ENCODE measurements around the gene NKD2.
"Not testable (repeated sequence)": the region's sequence is repeated elsewhere in the genome, so short reads cannot be mapped to it uniquely, and the experiment has no call there.

NKD2 gene

DNA sequence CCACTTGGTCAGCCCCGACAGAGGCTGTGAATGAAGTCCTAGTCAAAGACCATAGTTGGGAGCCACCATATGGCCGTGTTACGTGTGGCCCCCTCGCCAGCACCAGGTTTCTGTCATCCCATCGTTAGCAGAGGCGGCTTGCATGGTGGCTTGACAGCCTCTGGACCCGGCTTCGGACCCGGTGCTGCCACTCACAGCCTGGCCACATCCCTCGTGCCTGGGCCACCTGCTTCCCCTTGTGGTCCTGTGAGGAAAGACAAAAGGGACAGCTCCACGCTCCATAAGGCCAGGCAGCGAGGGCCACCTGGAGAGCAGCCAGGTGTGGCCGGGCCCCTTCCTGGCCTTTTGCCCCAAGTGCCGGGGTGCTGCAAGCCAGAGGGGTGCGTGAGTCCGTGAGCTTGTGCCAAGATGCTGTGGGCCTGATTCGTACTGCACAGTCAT, 6.2 kb downstream of the NKD2 start:
- DNase-seq, result no peak

DNA sequence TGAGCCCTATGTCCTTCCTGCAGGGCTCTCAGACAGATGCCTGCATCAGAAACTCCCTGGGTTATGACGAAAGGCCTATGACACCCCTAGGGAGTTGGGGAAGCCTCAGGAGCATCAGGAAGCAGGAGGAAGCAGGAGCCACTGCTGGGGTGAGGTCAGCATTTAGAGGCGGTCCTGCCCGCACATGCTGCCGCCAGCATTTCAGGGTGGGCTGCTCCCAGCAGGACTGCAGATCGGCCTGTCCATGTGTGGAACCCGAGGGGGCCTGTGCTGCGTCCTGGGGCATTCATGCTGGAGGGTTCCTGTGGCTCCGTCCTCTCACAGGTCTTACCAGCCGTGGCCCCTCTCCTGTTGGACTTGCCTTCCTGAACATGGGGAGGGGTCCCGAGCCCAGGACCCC, 6.9 kb downstream of the NKD2 start:
- no peak for DNase-seq

DNA sequence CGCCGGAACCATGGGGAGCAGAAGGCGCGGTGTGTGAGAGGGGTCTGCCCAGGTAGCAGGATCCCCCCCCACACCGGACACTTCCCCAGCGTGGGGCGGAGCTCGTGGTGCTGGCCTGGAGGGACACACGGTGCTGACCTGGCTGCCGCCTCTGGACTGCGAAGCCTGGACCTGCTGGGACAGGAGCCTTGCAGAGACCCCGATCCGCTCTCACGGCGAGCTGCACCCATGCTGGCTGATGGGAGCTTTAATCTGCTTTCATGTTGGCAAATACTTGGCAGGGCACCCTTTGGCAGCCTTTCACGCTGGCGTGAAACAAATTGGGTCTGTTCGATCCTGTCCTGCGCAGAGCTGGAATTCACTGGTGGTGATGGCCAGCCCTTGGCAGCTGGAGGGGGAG, 7.4 kb downstream of the NKD2 start:
- DNase-seq, result no peak

DNA sequence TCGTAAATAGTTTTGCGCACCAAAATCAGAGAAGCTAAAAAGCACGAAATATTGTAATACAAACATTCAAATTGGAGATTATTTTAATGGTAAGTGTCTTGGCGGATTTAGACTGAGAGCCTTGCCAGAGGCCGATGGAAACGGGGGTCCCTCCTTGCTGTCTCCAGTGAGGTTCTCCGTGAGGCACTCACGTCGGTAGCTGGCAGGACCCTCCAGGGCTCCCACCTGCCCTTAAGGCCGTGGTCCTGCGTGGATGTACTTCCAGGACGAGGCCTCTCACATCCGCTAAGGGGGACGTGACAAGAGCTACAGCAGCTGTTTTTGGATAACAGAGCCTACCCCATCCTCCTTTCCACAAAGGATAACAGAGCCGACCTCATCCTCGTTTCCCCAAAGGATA, 7.9 kb downstream of the NKD2 start:
- DNase-seq, result no peak

DNA sequence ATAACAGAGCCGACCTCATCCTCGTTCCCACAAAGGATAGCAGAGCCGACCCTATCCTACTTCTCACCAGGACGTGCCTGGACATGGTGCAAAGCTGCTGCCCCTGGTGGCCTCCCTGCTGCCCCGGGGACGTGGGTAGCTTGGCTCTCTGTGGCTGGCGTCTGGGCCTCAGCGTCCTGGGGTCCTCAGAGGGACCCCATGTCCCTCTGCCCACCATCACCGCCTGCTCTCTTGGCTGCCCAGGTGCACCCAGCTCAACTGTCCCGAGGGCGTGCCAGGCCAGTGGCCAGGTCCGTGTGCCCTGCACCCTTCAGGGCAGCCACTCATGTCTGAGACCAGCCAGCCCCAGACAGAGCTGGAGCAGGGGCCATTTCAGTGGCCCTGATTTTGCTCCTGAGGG, 8.5 kb downstream of the NKD2 start:
- DNase-seq, result no peak

DNA sequence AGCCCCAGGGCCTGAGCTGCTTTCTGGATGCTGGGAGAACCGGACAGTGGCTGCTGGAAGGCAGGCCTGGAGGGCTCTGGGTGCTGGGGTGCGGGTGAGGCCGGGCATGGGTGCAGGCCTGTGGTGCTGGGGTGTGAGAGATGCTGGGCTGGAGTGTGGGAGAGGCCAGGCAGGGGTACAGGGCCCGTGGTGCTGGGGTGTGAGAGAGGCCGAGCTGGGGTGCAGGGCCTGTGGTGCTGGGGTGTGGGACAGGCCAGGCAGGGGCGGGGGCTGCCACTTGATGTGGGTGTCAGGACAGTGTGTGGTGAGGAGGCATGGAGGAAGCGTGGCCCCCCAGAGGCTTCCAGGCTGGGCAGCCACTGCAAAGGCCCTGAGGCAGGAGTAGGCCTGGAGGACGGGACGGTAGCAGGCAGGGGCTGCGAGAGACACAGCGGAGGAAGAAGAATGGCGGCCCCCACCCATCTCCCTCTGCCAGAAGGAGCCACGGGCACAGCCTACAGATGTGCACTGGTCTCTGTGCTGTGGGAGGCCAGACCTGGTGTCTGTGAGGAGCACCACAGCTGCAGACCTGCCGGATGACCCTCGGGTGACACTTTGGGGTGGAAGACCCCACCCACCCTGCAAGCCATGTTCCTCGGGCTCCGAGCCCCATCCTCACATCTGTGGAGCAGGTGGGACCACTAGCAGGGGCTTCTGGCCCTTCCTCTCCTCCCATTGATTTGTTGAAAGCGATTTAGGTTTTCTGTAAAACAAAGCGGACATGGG, 9.3 kb downstream of the NKD2 start:
- DNase-seq, result no peak

DNA sequence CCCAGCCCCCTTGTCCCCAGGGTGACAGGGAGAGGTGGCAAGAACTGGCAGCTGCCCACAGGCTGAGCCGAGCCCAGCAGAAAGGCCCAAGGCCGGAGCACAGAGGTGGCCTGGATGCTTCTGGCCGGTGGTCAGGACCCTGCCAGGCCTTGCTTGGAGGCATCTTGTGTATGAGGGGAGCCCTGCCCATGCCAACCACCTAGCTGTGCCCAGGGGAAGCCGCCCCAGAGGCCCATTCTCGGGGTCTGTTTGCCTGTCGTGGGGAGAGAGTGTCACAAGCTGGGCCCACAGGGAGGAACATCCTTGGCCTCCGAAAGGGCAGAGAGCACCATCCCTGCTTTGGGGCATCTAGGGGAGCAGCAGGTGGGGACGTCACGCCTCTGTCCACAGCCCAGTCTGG, 10.0 kb downstream of the NKD2 start:
- DNase-seq, result no peak

DNA sequence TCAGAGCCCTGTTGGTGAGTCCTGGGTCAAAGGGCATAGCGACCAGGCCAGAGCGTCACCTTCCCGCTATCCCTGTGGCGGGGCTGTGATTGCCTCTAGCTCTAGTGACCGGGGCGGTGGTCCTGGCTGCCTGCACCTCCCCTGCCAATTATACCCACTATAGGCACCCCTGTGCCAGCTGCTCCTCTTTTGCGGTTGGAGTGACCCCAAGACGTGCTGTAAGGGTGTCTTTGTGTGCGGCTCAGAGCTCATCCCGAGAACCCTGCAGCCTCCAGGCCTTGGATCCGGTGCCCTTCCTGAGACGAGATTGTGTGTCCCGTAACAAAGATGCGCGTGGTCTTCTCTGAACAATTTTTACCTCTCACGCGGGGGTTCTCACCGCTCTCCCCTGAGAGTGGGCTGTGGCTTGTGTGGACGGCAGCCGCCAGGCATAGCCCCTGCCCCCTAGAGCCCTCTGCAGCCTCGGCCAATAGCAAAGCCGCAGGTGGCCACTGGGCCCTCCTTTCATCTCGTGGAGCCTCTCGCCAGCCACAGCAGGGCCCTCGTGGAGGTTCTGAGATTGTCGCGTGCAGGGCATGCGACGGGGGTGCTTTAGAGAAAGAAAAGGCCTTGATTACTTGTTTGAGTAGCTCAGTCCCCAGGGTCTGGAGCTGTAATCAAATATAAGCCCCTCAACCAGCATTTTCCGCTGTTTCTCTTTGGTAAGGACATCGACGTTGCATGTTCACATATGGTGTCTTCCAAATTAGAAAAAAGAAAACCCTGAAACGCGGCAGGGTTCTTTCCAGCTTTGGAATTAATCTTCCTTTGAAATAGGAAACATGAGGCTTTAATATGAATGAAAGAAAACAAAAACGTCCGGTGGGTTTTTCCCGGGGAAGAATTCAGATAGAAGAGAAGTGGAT, 10.7 kb downstream of the NKD2 start:
- no peak for DNase-seq

DNA sequence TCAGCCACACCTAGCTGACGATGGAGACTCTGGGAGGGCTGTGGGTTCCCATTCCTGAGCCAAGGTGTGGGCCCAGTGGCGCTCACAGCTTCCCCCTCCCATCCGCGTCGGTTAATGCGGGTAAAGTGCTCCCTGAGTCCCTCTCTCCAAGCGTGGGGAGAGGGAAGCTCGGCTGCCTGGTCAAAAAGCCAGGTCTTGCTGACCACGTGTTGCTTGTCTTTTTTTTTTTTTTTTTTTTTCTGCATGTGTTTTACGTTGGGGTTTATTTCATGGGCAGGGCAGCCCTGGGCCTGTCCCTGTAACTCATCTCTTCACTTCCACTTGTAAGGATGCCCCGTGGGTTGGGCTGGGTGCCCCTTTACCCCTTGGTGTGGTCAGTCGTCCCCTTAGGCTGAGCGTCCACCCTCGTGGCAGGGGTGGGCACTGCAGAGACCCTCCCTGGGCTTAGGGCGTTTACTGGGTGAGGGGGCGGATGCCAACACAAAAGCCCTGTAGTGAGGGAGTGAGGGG, 11.9 kb downstream of the NKD2 start:
- DNase-seq, result no peak

DNA sequence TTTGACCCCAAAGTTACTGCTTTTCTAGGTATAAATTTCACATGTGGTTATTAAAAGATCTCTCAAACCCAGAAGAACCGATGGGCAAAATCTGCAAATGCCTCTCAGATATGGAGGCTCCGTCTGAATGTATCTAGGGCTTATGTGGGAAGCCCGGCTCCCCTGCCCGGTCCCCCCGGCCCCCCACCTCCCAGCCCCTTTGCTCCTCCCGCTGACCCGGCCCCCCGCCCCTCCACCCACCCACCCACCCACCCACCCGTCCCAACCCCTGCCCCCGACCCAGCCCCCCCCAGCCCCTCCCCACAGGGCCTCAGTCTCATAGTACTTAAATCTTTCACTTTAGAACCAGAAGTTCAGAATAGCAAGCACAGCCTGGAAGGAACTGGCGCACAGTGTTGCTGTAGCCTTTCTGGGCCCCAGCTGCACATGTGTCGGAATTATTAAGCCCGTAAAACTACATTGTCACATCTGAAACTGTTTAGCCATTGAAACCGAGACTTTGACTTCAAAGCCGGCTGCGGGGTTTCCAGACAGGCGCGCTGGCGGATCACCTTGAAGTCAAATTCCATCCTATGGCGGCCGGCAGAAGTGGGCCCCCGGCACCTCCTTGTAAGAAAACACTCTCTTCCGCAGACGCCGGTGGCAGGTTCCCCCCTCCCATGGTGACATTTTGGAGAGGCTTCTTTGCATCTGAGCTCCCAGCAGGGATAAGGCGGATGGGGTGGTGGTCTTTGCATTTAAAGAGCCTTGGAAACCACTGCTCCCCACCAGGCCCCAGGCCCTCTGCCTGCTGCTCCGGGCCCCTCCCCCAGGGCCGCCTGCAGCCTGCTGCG, 12.8 kb downstream of the NKD2 start:
- DNase-seq, result no peak

DNA sequence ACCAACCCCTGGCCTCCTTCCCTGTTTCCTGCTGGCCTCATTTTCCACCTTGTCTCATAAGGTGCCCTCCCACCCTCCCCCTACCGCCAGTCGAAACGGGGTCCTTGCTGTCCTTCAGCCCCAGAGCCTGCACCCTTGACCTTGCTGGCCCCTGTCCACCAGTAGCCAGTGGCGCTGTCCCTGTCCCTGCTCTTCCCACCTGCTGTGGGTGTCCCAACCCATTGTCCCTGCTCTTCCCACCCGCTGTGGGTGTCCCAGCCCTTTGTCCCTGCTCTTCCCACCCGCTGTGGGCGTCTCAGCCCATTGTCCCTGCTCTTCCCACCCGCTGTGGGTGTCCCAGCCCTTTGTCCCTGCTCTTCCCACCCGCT, 13.4 kb downstream of the NKD2 start:
- DNase-seq, result not testable (repeated sequence)

DNA sequence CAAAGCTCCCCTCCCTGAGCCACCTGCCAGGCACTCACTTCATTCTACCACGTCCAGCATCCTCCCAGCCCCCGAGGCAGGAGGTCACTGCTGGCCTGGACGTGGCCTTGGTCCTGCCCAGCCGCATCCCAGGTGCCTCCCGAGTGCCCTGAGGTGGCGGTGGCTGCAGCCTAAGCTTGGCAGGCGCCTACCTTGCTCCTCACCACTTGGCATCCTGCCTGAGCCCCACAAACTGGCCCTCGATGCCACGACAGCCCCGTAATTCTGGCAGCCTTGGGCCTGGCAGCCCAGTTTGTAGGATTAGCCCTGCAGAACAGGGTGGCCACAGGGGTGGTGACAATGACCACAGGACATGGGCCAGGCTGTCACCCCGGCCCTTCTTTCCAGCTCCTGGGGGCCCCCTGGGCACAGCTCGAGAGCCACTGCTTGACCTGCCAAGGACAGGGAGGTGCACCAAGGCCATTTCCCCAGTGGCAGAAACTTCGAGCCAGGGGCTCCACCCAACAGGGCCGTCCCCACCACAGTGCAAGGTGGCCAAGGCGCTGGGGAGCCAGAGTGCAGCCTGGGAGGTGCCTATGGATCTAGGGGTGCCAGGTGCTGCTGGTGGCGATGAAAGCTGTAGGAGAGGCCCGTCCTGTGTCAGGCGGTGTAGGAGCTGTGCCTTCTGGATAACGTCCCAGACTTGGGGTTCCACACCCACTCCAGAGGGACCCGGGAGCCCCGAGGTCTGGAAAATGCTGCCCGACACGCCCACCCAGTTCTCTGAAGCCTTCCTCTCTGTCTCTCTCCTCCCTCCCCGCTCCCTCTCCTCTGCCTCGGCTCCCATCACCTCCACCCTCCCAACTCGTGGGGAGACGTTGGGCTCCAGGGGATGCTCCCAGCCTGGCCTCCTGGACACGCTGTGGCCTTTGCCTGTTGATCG, 18.4 kb downstream of the NKD2 start:
- DNase-seq, result no peak

DNA sequence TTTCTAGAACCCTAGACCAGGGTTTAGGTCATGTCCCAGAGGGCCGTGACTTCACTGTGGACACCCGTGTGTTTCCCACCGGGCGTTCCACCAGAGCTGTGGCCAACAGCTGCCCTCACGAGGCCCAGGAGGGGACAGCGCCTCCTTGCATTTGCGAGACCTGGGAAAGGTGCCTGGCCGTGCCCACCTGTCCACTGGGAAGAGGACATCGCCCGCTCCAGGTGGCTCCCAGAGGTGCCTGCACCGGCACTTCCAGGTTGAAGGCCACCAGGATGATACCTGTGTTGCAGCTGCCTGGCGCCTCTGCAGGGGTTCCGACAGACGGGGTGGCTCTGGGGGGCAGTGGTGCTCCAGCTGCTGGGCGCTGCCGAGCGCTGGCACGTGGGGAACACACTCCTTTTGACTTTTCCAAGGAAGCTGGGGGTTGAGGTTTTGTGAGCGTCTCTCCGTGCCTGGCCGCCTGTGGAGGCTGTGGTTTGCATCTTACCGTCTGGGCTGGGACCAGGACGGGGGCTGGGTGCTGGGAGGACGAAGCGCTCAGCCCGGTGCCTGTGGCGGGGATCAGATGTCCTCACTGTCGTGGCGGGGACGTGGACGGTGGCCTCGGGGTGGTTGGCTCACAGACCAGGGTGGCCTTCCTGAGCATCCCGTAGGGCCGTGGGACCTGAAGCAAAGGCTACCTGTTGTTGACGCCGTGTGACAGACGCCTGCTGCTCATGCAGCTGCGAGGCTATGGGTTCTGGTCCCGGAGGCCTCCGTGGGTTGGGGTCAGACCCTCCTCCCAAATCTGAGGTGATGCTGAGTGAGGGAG, 19.2 kb downstream of the NKD2 start:
- DNase-seq, result no peak

DNA sequence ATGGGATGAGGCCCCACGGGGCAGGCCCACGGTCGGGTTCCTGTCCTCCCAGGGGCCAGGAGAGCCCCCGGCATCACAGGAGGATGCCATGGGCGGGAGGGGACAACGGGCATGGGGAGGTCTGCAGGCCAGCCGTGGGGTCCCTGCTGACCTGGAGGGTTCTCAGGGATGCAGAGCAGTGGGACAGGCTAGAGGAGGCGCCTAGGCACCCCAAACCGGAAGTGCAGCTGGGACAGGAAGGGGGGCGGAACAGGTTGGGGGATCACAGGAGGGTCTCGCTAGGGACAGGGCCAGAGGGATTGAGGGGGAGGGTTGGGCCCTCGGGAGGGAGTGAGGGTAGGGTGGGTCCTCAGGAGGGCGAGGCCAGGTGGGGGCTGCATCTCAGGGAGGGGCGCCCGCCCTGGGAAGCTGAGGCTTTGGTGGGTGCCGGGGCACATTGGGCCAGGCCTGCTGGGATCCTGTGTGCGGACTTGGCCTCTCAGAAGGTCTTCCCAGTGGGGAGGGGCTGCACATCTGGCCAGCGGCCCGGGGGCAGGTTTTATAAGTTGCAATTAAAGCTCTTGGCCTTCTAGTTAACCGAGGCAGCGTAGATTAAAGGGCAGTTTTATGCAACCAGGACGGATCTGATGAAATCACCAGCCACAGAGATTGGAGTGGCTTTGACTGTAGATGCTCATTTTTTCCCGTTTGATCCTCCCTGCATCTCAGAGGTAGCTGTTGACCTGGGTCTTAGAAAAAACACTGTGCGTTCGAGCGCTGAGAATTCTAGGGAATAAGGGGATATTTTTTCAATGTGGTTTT, 20.1 kb downstream of the NKD2 start:
- DNase-seq, result no peak

DNA sequence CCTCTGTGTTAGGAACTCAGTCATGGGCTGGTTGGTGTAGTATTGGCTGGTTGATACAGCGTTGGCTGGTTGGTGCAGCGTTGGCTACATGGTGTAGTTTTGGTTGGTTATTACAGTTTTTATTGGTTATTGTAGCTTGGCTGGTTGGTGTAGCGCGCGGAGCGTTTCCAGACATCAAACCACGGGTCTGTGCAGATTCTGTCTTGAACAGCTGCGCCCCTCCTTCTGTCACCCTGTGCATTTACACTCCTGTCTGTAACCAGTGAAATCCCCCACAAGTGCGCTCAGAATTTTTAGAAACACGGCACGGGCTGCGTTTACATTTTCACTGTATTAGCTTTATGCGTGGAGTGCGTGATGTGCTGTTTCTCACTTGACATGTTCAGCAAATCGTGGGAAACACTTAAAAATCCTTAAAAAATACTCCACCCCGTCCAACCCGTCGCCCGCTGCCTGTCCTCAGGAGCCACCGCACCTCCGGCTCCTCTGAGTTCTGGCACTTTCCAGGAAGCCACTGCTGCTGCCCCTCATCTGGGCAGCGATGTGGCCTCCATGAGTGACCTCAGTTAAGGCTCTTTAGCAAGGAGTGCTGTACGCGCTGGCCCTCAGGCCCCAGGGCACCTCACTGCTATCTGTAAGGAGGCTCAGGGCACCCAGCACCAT, 20.8 kb downstream of the NKD2 start:
- no peak for DNase-seq

DNA sequence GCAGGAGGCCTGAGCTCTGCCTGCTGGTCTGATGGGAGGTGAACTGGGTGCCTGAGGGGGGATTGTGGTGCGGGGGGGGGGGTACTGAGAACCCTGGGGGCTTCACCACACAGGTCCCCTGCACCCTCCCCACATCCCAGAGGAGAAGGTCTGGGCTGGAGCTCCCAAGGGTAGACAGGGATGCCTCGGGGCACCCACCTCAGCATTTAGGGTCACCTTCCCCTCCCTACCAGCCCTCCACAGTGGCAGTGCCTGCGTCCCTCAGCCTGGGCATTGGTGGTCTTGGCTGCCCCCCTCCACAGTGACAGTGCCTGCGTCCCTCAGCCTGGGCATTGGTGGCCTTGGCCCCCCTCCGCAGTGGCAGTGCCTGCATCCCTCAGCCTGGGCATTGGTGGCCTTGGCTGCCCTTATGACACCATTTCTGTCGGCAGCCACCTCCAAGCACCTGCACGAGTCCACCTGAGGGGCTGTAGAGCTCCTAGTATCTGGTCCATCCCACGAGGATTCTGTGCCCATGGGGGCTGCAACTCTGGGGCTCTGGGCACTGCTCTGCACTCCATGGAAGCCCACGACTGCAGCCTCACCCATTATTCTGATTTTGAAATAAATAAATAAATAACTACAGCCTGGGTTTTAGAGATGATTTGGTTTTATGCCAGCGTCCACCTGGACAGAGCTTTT, 21.5 kb downstream of the NKD2 start:
- no peak for DNase-seq

DNA sequence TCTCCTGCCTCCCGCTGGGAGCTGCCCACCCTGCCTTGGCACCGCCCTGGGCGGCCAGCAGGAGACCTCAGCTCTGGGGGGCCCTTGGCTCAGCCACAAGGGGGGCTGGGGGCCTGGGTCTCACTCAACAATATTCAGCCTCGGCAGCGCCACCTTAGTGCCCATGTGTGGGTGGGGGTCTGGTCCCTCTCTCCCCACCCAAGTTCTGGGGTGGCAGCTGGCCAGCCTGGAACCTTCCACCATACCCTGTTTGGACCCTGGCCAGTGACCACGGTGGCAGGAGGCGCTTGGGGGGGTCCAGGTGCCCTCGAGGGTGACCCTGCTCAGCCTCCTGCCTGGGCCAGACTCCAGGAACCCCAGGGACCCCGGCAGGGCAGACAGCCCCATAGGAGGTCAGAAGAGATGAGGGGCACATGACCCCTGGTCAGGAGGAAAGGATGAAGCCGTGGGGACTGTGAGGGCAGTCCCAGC, 22.2 kb downstream of the NKD2 start:
- no peak for DNase-seq

DNA sequence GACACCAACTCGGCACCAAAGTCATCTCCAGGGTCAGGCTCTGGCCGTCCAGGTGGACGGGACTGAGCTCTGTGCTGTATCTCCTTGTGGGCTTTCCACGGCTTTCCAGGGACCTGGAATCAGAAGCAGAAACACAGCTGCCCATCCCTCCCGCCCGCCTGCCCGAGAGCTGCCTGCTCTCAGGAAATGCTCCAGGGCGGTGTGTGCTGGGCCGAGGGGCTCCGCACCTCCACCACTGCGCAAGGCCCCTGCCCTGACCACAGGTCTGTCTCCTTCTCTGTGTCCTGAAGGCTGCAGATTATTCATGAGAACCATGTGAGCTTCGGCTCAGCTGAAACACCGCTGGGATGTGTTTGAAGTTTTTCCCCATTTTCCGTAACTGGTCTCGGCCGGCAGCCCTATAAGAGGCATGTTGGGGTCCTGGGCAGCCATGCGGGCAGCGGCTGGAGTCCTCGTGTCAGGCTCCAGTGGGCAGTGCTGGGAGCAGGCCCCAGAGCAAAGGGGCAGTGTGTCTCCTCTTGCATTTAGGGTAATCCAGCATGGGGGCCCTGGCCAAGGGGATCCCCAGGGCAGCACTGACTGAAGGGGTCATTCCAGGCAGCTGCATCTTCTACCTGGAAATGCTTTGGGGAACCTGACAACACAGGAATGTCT, 22.8 kb downstream of the NKD2 start:
- DNase-seq, result no peak
